ENCODE measurements around the gene BMP7.

DNA sequence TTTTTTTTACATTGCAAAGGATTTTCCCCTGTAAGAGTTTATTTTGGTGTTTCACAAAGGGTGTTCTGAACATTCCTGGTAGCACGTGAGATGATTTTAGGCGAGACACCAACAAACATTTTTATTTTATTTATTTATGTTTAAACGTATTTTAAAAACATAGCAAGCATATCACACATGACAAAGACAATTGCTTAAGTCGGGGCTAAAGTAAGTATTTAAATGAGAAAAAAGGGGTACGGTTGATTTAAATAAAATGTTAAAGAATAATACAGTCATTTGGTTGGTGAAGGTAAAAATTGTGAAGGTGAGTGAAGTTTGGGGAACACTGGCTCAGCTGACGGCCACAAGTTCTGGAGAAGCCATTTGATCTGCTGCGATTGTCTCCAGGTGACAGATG lies 129.7 kb downstream of the BMP7 start:
- TF ChIP-seq CTCF (IDR thresholded peaks at IDR 0.05) = no peak
- TF ChIP-seq POLR2AphosphoS5 (IDR thresholded peaks at IDR 0.05) = no peak
- no peak for TF ChIP-seq POLR2A (IDR thresholded peaks at IDR 0.05)
